Measurements from ENCODE around the gene COTL1. TPM values are rescaled to one million over a fixed set of nuclear protein-coding genes. Genes with fewer than 3 reads are reported as not detected.
"Not testable (repeated sequence)": the region's sequence is repeated elsewhere in the genome, so short reads cannot be mapped to it uniquely, and the experiment has no call there.

COTL1 gene
- total and polyA plus RNA-seq, 4 donors, result 12.0 to 59.5 (median 23.0) TPM

DNA sequence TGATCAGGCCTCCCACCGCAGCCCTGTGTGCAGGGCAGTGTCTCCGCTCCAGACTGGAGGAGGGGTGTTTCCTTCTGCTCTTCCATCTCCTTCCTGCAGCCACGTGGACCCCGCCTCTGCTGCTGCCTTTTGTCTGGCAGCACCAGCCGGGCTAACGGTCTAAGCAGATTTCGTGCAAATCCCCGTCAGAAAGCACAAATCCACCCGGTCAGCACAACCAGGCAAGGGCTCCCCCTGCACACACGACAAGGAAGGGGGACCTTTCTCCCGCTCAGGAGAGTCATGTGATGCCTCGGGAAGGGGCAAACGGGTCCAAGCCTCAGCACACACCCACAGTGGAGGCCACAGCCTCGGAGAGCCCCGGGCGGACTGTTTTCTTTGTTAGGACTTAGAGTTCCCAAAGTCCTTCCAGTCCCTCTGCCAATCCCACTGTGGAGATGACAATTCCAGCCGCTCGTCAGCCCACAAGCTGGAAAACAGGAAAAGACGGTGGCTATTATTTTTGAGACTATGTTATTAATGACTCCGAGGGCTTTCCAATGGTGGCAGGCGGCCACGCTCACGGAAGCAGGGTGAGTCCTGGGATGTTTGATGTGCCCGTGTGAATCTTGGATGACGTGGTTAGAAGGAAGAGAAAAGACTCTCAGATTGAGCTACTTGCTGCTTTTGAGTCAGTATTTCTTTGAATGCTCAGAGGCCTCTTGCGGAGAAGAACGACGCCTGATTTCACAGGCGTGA lies 90.9 kb downstream of the COTL1 start:
- peaks cover 0 to 6% (median 2%) of the 10 kb centered on the region in 4 donors for H3K4me1 ChIP-seq (ENCODE audit: control insufficient read depth in 4 of 4, insufficient read depth in 4 of 4, low read length in 3 of 4)
- H3K27ac ChIP-seq (ENCODE audit: low read depth in 1 of 2, low read length in 2 of 2), result peak overlapping the region; percentile 44 to 66
- TF ChIP-seq NR2F2 (IDR thresholded peaks at IDR 0.05) (peak; percentile 13), SP1 (IDR thresholded peaks at IDR 0.05) (peak; percentile 11), RAD21 (IDR thresholded peaks at IDR 0.05) (peak in 1 of 2 donors; percentile 4), FOXA1 (IDR thresholded peaks at IDR 0.05) (no peak), RXRA (IDR thresholded peaks at IDR 0.05) (no peak), YY1 (IDR thresholded peaks at IDR 0.05) (no peak), EGR1 (IDR thresholded peaks at IDR 0.05; ENCODE audit: low read depth in 2 of 2) (no peak)
- TF ChIP-seq, protein P1, sequence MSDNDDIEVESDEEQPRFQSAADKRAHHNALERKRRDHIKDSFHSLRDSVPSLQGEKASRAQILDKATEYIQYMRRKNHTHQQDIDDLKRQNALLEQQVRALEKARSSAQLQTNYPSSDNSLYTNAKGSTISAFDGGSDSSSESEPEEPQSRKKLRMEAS (IDR thresholded peaks at IDR 0.05), result peak; percentile 19
- TF ChIP-seq, protein P2, sequence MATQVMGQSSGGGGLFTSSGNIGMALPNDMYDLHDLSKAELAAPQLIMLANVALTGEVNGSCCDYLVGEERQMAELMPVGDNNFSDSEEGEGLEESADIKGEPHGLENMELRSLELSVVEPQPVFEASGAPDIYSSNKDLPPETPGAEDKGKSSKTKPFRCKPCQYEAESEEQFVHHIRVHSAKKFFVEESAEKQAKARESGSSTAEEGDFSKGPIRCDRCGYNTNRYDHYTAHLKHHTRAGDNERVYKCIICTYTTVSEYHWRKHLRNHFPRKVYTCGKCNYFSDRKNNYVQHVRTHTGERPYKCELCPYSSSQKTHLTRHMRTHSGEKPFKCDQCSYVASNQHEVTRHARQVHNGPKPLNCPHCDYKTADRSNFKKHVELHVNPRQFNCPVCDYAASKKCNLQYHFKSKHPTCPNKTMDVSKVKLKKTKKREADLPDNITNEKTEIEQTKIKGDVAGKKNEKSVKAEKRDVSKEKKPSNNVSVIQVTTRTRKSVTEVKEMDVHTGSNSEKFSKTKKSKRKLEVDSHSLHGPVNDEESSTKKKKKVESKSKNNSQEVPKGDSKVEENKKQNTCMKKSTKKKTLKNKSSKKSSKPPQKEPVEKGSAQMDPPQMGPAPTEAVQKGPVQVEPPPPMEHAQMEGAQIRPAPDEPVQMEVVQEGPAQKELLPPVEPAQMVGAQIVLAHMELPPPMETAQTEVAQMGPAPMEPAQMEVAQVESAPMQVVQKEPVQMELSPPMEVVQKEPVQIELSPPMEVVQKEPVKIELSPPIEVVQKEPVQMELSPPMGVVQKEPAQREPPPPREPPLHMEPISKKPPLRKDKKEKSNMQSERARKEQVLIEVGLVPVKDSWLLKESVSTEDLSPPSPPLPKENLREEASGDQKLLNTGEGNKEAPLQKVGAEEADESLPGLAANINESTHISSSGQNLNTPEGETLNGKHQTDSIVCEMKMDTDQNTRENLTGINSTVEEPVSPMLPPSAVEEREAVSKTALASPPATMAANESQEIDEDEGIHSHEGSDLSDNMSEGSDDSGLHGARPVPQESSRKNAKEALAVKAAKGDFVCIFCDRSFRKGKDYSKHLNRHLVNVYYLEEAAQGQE (IDR thresholded peaks at IDR 0.05), result no peak
- no peaks in the 10 kb centered on the region for H3K9me3 ChIP-seq (ENCODE audit: control insufficient read depth in 4 of 4, low read length in 3 of 4)
- H3K4me3 ChIP-seq (ENCODE audit: low read depth in 1 of 3, low read length in 3 of 3), result no peak overlapping the region
- 60% methylated on average over 29 of the region's 29 CpGs for WGBS
- H3K36me3 ChIP-seq (ENCODE audit: control insufficient read depth in 4 of 4, insufficient read depth in 3 of 4, low read depth in 1 of 4, low read length in 3 of 4), result no peaks in the 10 kb centered on the region
- no peak overlapping the region for H3K9ac ChIP-seq (ENCODE audit: low read depth in 1 of 2, low read length in 2 of 2)
- H3K27me3 ChIP-seq (ENCODE audit: control insufficient read depth in 4 of 4, insufficient read depth in 4 of 4, low read length in 3 of 4), result no peaks in the 10 kb centered on the region
- DNase-seq (ENCODE audit: low spot score), result no peak

DNA sequence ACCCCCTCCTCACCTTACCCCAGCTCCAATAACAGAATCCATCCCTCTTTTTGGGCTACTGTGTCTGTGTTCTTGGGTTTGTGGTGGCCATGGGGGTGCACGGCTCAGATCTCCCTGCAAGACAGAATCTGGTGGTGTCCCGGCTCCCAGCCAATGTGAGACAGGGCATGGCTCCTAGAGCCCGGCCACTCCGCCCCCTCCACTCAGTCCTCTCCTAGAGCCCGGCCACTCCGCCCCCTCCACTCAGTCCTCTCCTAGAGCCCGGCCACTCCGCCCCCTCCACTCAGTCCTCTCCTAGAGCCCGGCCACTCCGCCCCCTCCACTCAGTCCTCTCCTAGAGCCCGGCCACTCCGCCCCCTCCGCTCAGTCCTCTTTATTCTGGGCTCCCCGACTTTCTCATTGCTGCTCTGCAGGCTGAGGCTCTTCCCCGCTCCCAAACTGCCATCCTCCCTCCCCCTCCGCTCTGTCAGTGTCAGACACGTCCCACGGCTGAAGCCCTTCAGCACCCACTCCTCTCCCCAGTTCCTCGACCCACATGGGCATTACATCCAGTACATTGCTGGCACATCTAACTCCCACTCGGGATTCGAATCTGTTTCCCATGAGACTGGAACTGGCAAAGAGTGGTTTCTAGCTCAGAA lies 92.8 kb downstream of the COTL1 start:
- not testable (repeated sequence) for DNase-seq (ENCODE audit: low spot score); H3K27ac ChIP-seq (ENCODE audit: low read depth in 1 of 2, low read length in 2 of 2); H3K4me3 ChIP-seq (ENCODE audit: low read depth in 1 of 3, low read length in 3 of 3); H3K9me3 ChIP-seq (ENCODE audit: control insufficient read depth in 4 of 4, low read length in 3 of 4); H3K36me3 ChIP-seq (ENCODE audit: control insufficient read depth in 4 of 4, insufficient read depth in 3 of 4, low read depth in 1 of 4, low read length in 3 of 4); H3K27me3 ChIP-seq (ENCODE audit: control insufficient read depth in 4 of 4, insufficient read depth in 4 of 4, low read length in 3 of 4); H3K9ac ChIP-seq (ENCODE audit: low read depth in 1 of 2, low read length in 2 of 2); H3K4me1 ChIP-seq (ENCODE audit: control insufficient read depth in 4 of 4, insufficient read depth in 4 of 4, low read length in 3 of 4)
- 70% methylated on average over 20 of the region's 21 CpGs for WGBS

DNA sequence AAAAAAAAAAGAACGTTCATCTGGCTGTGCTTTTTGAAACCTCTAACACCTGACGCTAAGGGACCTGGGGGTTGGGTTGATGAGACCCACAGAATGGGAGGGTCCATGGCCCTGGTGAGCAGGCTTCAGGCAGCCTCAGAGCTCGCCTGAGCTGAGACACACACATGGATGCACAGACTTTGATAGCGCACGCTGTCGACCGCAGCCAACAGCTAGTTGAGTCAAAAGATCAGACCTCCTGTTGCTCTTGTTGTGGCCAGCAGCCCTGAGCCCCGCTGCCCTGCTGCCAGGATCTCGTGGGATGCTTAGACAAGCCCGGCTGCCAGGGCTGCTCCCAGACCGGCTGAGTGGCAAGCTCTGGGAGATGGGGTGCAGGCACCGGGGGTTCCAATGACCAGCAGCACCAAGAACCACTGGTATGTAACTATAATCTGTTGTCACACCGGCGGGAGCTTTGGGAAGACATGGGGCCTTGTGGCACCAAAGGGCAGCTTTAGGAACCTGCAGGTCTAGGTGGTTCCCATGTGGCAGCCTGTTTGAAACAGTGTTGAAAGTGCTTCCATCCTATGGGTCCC lies 93.4 kb downstream of the COTL1 start:
- Histone ChIP-seq H3K9ac (ENCODE audit: low read depth in 1 of 2, low read length in 2 of 2) (no peak overlapping the region), H3K4me3 (ENCODE audit: low read depth in 1 of 3, low read length in 3 of 3) (no peak overlapping the region), H3K4me1 (ENCODE audit: control insufficient read depth in 4 of 4, insufficient read depth in 4 of 4, low read length in 3 of 4) (peaks cover 0 to 5% (median 2%) of the 10 kb centered on the region in 4 donors), H3K27me3 (ENCODE audit: control insufficient read depth in 4 of 4, insufficient read depth in 4 of 4, low read length in 3 of 4) (no peaks in the 10 kb centered on the region), H3K27ac (ENCODE audit: low read depth in 1 of 2, low read length in 2 of 2) (no peak overlapping the region), H3K9me3 (ENCODE audit: control insufficient read depth in 4 of 4, low read length in 3 of 4) (no peaks in the 10 kb centered on the region), H3K36me3 (ENCODE audit: control insufficient read depth in 4 of 4, insufficient read depth in 3 of 4, low read depth in 1 of 4, low read length in 3 of 4) (no peaks in the 10 kb centered on the region)
- TF ChIP-seq FOXA1 (IDR thresholded peaks at IDR 0.05) (no peak), FOXA2 (IDR thresholded peaks at IDR 0.05) (no peak), EGR1 (IDR thresholded peaks at IDR 0.05; ENCODE audit: low read depth in 2 of 2) (no peak), JUND (IDR thresholded peaks at IDR 0.05) (no peak), HNF4G (IDR thresholded peaks at IDR 0.05) (no peak), HNF4A (conservative IDR thresholded peaks at IDR 0.05) (no peak), YY1 (IDR thresholded peaks at IDR 0.05) (no peak)
- TF ChIP-seq, protein P3, sequence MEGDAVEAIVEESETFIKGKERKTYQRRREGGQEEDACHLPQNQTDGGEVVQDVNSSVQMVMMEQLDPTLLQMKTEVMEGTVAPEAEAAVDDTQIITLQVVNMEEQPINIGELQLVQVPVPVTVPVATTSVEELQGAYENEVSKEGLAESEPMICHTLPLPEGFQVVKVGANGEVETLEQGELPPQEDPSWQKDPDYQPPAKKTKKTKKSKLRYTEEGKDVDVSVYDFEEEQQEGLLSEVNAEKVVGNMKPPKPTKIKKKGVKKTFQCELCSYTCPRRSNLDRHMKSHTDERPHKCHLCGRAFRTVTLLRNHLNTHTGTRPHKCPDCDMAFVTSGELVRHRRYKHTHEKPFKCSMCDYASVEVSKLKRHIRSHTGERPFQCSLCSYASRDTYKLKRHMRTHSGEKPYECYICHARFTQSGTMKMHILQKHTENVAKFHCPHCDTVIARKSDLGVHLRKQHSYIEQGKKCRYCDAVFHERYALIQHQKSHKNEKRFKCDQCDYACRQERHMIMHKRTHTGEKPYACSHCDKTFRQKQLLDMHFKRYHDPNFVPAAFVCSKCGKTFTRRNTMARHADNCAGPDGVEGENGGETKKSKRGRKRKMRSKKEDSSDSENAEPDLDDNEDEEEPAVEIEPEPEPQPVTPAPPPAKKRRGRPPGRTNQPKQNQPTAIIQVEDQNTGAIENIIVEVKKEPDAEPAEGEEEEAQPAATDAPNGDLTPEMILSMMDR (IDR thresholded peaks at IDR 0.05; ENCODE audit: low read depth, low read length, missing input control), result no peak
- no peak for DNase-seq (ENCODE audit: low spot score)
- WGBS, result 87% methylated on average over 14 of the region's 14 CpGs

Measured in liver (tissue), 9 donors.